Gastrocnemius medialis (tissue), 4 donors: ENCODE data around the gene MYO1D.

Source experiments
- POLR2A ChIP-seq, 2 donors: fragments of 450-650 bp; IDR thresholded peaks; one replicate each; pipeline ENCODE4 v1.6.1; 2017; ENCODE audit warnings: antibody characterized with exemption in 2 of 2, mild to moderate bottlenecking in 2 of 2, moderate library complexity in 2 of 2
- TF ChIP-seq, protein P1 (sequence below), 5 experiments: fragments of 450-650 bp in 3 of 5; fragments of 200-600 bp in 2 of 5; sonication (generic) in 2 of 5; IDR thresholded peaks in 4 of 5; conservative IDR thresholded peaks in 1 of 5; 1 replicate in 4 of 5; 2 replicates in 1 of 5; pipeline ENCODE4 v1.5.1; 2016 to 2019; ENCODE audit warnings: antibody characterized with exemption in 5 of 5, mild to moderate bottlenecking in 3 of 5, moderate library complexity in 3 of 5

DNA sequence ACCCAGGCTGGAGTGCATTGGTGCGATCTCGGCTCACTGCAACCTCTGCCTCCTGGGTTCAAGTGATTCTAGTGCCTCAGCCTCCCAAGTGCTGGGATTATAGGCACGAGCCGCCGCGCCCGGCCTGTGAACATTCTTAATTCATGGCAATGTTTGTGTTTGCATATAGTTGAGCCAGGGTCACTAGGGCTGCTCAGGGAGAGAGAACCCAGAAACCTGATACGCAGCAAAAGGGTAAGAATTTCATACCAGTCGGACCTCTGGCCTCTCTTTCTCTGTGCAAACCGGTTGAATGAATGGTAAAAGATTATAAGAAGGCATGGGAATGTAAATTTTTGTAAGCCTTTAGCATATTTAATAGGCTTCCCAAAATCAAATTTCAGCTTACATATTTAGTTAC lies 44.1 kb upstream of the MYO1D start:
- TF ChIP-seq, protein P1, sequence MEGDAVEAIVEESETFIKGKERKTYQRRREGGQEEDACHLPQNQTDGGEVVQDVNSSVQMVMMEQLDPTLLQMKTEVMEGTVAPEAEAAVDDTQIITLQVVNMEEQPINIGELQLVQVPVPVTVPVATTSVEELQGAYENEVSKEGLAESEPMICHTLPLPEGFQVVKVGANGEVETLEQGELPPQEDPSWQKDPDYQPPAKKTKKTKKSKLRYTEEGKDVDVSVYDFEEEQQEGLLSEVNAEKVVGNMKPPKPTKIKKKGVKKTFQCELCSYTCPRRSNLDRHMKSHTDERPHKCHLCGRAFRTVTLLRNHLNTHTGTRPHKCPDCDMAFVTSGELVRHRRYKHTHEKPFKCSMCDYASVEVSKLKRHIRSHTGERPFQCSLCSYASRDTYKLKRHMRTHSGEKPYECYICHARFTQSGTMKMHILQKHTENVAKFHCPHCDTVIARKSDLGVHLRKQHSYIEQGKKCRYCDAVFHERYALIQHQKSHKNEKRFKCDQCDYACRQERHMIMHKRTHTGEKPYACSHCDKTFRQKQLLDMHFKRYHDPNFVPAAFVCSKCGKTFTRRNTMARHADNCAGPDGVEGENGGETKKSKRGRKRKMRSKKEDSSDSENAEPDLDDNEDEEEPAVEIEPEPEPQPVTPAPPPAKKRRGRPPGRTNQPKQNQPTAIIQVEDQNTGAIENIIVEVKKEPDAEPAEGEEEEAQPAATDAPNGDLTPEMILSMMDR (IDR thresholded peaks at IDR 0.05 in 4 of 5, conservative IDR thresholded peaks at IDR 0.05 in 1 of 5) = no peak
- TF ChIP-seq POLR2A (IDR thresholded peaks at IDR 0.05) = no peak
